Renal cortex interstitium (tissue), 15 donors: ENCODE measurements around the gene PDSS2. TPM values are rescaled to one million over a fixed set of nuclear protein-coding genes. Genes with fewer than 3 reads are reported as not detected.

Source experiments
- DNase-seq, 11 donors: peaks; one replicate each; pipeline ENCODE4 v3.0.0-alpha.2; 2013; ENCODE audit warnings: low read depth in 9 of 11, low spot score in 4 of 11; ENCODE audit errors: extremely low read depth in 1 of 11
- long read RNA-seq, 16 experiments: transcript quantifications; one replicate each; lab custom pipeline, GENCODE V29; 2026
- polyA plus RNA-seq, 3 donors: library from polyadenylated mRNA; unstranded; fragments of 120-200 nt; gene quantifications; one replicate each; pipeline ENCODE4 v1.2.1, GENCODE V29; 2013; ENCODE audit not compliant: insufficient read length in 3 of 3

The PDSS2 gene, protein sequence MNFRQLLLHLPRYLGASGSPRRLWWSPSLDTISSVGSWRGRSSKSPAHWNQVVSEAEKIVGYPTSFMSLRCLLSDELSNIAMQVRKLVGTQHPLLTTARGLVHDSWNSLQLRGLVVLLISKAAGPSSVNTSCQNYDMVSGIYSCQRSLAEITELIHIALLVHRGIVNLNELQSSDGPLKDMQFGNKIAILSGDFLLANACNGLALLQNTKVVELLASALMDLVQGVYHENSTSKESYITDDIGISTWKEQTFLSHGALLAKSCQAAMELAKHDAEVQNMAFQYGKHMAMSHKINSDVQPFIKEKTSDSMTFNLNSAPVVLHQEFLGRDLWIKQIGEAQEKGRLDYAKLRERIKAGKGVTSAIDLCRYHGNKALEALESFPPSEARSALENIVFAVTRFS
- polyA plus RNA-seq = 10 to 100 TPM; 16.7 to 20.1 (median 18.1) TPM
- long read RNA-seq, donor 1, partial matches to known transcripts = 0 of 2 reads
- long read RNA-seq, donor 1, other reads (novel, unspliced or antisense) = 0 of 2 reads
- long read RNA-seq, donor 2, partial matches to known transcripts = 0 of 2 reads
- long read RNA-seq, donor 2, other reads (novel, unspliced or antisense) = 0 of 2 reads
- long read RNA-seq, donor 3, partial matches to known transcripts = 0 of 6 reads
- long read RNA-seq, donor 3, other reads (novel, unspliced or antisense) = 0 of 6 reads
- long read RNA-seq, donor 4, partial matches to known transcripts = 0 of 4 reads
- long read RNA-seq, donor 4, other reads (novel, unspliced or antisense) = 0 of 4 reads
- long read RNA-seq, donor 5 = 0 reads
- long read RNA-seq, donor 6, partial matches to known transcripts = 0 of 6 reads
- long read RNA-seq, donor 6, other reads (novel, unspliced or antisense) = 0 of 6 reads
- long read RNA-seq, donor 7, partial matches to known transcripts = 0 of 2 reads
- long read RNA-seq, donor 7, other reads (novel, unspliced or antisense) = 0 of 2 reads
- long read RNA-seq, donor 8 = 0 reads
- long read RNA-seq, donor 9, partial matches to known transcripts = 0 of 2 reads
- long read RNA-seq, donor 9, other reads (novel, unspliced or antisense) = 0 of 2 reads
- long read RNA-seq, donor 10, partial matches to known transcripts = 0 of 5 reads
- long read RNA-seq, donor 10, other reads (novel, unspliced or antisense) = 0 of 5 reads
- long read RNA-seq, donor 11, partial matches to known transcripts = 0 of 3 reads
- long read RNA-seq, donor 11, other reads (novel, unspliced or antisense) = 0 of 3 reads
- long read RNA-seq, donor 12, partial matches to known transcripts = 0 of 3 reads
- long read RNA-seq, donor 12, other reads (novel, unspliced or antisense) = 0 of 3 reads
- long read RNA-seq, donor 13 = 0 reads
- long read RNA-seq, donor 14 = 0 reads
- long read RNA-seq, donor 15, partial matches to known transcripts = 0 of 2 reads
- long read RNA-seq, donor 15, other reads (novel, unspliced or antisense) = 0 of 2 reads
- long read RNA-seq, donor 16, partial matches to known transcripts = 0 of 5 reads
- long read RNA-seq, donor 16, other reads (novel, unspliced or antisense) = 0 of 5 reads

DNA sequence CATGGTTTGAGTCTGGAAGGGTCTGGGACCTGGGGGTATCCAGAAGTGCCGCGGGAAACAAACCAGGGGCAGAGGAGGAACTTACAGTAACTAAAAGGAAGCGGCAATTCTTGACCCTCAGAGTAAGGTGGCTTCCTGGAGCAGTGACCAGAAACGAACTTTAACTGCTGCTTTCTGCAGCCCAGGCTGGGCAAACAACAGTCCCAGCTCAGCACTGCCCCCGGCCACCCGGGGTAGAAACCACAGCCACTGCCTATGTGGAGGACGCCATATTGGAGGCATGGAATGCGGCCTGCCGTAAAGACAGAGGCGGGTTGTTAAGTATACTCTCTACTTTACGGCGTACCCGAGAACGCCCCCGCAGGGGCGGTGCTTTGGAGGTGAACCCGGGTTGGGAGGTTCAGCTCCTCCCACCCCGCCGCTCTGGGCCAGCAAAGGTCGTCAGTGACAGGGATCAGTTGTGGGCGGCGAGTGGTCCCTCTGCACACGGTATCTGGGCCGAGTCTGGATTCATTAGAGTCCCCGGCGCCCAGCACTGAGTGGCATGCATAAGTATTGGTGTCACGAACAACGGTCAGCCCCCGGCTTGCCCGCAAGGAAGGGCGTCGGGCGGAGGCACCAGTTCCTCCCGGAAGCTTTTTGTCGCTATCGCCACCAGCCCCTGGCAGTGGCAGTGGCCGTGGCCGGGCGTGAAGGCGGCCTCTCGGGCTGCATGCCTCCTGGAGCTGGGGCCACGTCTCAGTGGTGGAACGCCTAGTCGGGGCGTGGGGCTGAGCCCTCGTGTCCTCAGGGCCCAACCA lies at the start of gene PDSS2:
Gene PDSS2 (minus strand): TSS at position 282 of the 800 bp plus-strand sequence. CDS start 279 bp downstream, at position 3.
- peak; percentile 90 to 99 (median 95) for DNase-seq

DNA sequence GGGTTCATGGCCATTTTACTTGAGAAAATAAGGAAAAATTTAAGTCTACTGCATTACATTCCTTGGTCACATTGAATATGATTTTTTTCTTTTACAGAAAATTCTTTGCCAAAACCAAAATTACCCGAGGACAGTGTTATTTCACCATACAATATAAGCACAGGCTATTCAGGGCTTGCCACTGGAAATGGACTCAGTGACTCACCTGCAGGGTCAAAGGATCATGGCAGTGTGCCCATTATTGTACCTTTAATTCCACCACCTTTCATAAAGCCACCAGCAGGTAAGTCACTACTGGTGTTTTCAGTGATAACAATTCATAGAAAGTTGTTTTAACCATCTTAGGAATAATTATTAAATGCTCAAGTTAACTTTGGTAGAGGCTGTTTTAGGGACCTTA lies 46.8 kb upstream of the PDSS2 start:
- DNase-seq = no peak

DNA sequence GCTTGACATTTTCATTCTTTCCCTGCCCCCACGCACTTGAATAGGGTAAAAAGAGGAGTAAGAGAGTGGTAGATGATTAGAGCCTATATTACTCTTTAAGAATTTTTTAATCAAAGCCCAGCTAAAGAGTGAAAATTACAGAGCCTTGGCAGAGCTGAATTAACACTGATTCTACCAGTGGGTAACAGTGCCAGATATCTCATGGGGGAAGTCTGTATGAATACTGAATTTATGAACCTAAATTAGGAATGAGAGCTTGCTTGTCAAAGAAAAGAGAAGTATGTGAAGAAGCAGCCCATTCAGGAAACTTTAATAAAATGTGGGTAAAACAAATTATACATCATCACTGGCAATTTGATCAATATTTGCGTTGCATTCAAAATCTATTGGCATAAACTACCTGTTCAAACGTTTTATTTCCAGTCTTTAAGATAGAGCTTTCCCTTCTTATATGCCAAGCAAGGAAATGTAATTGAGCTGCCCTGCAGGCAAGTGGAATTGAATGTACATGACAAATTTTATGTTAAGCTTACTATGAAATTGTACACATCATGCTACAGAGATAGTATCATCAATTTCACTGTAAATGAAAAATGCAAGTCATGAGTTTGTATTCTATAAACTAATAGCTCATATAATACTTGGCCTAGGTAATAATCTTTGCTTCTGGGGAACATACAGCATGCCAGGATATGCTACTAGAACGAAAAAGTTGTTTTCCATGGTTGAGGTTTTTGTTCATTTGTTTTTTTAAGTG lies 45.1 kb upstream of the PDSS2 start:
- no peak for DNase-seq

DNA sequence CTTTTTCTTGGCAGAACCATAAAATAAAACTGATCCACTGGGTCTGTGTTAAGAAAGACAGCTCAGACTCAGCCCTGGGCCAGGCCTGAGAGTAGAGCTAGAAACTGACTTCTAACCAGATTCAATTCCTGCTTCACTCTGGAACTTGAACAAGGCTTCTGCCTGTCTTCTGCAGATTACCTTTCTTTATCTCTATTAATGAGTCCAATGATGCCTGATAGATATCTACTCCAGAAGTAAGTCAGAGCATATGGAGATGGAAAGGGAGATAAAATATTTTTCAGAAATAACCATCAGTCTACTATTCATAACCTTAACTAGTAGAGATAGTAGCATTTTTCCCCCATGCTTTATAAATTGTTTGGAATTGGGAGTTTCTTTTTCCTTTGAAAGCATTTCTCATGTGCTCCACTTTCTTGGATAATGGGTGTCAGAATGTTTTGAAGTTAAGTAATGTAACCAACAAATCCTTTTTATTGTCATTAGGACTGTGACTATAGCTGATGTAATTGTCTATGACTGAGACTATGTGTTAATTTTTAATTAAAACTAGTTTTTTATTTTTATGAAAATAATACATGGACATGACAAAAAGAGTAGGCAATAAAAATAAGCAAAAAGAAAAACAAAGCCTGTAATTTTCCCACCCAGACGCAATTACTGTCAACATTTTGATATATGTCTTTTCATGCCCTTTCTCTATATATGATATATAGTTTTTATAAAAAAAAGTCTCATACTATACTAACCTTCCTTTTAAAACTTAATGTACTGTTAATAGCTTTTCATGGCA lies 37.7 kb upstream of the PDSS2 start:
- no peak for DNase-seq

DNA sequence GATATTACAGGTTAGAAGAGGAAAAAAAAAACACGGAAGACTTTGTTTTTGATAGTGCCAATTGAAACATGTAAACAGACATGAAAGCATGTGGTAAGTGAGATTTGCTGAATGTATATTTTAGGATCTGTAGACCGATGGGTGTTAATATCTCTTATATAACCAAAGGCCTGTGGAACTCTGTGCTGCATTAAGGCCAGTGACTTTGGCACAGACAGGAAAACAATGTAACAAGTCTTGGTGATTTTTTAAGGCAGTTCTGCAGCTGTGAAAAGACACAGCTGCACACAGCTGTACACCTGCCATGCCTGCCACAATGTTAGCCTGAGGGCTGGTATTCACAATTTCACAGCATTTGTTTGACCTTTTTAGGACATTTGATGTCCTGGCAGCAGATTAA lies 36.6 kb upstream of the PDSS2 start:
- no peak for DNase-seq

DNA sequence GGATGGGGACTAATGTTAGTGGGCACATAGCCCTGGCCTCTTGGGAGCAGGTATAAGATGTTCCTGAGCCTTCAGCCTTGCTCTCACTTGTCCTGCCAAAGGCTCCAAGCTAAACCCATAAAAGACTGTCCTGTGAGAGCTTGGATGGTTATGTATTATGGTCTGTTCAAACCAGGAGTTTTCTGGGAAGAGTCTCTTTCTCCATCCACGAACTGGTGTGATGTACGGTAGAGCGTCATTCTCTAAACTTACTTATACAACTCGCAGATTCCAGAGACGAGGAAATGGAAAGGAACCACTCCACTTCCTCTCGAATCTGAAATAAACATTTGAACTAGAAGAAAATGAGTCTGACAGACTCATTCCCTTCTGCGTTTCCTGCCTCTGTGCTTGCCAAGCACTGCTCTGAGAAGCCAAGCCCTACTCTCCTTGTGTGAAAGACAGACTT lies 35.9 kb upstream of the PDSS2 start:
- DNase-seq = peak in 1 of 11 donors; percentile 22

DNA sequence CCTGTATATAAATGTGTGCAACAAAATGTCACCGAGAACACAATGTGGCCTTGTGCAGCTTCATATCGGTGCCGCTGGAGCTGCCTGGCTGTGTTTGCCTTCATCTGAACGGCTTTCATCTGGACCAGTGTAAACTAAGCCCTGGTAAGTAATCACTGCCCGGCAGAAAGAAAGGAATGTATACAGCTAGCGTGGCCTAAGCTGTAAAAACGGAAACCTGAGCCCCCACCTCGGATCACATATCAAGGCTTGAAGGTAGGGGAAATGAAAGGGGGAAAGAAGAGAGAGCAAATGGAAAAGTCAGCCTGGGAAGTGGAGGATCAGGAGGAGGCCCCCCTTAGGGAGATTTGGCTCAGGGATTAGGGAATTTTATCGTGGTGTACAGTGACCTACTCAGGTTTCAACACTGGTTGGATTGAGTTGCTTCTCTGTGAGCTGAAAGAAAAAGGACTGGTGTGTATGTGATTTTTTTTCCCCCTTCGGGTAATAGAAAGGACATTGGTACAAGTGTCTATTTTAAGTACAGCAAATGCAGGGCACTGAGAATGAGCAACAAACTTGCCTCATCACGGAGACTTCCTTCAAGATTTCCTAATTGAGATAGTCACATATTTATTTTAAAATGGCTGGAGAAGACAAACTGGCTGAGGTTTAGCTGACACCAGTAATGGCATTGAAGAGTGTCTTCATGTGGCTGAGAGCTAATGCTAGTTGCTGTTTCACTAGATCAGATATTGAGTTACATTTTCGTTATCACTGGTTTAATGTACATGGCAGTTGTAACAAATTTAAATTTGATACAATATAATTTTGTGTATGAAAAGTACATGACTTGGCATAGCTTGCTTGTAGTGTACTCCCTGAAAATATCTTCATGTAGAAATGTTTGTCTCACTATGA lies 34.0 kb upstream of the PDSS2 start:
- peak in 5 of 11 donors; percentile 56 to 80 (median 77) for DNase-seq

DNA sequence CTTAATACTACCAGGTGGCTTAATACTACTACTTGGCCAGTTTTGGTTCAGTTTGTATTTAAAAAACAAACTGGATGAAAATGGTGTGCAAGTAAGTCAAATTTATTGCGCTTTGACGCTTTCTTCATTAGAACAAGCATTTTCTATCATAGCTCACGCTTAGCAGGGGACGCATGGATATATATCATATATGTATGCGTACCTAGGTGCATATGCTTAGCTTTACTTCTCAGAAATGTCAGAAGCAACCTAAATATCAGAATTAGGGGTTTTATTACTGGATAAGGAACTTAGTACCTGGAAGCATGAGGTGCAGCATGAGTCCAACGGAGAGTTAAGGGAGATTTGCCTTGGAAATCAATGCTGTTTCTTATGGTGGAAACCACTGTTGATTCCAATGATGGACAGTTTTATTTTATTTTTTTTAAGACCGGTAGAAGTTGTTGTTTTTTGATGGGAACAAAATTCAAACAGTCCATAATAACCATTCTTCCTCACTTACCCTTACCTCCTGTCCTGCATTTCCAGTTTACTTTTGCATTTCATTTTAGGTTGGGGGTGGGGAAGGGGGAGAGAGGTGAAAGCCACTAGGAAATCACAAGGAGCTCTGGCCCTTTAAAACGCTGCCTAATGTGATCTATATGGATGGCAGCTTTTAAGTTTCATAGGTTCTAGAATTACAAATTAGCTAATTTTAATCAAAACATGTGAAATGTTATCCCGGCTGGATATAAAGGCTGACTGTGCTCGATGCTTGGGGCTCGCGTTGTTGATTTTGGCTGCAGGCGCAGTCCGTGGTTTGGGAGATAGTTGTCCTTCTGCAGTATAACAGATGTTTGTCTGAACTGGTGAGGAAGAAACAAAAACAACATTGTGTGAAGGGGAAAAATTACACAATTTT lies 32.6 kb upstream of the PDSS2 start:
- peak in 1 of 11 donors; percentile 36 for DNase-seq

DNA sequence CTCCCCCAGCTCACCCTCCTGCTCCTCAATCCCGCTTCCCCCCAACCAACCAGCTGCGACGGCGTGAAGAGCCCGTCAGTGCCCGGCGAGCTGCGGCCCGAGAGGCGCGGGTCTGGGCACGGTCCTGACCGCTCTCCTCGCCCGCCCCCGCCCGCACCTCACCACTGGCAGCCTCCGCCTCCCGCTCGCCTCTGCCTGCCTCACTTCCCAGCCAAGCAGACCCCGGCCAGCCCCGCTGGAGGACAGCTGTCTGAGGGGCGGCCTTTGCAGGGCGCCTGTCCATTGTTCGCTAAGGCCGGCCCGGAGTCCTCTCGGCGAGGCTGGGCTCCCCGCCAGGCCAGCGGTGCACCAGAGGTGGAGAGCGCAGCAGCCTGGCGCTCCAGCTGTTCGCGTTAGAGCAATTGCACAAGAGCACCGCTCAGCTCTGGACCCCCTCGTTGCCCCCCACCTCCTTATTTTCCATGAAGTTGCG lies 31.8 kb upstream of the PDSS2 start:
- DNase-seq = peak in 1 of 11 donors; percentile 49

DNA sequence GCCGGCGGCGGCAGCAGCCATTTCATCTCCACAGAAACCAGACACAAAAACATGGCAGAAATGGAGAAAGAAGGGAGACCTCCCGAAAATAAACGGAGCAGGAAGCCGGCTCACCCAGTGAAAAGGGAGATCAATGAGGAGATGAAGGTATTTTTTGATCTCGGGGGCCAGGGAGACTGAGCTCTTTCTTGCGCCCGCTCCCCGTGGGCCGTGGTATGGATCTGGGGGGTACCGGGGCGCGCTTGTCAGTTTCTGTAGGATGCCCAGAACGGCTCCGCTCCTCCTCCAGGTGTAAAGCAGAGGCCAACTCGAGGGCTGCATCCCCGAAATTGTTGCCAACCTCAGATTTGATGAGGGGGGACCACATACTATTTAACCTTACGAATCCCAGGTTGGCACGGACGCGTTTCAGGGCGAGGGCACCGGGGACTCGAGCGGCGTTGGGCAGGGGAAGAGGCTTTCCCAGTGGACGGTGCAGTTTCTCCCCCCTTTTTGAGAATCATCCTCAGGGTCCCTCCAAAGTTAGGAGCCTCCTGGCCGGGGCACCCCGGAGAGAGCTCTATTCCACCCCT lies 31.3 kb upstream of the PDSS2 start:
- no peak for DNase-seq

DNA sequence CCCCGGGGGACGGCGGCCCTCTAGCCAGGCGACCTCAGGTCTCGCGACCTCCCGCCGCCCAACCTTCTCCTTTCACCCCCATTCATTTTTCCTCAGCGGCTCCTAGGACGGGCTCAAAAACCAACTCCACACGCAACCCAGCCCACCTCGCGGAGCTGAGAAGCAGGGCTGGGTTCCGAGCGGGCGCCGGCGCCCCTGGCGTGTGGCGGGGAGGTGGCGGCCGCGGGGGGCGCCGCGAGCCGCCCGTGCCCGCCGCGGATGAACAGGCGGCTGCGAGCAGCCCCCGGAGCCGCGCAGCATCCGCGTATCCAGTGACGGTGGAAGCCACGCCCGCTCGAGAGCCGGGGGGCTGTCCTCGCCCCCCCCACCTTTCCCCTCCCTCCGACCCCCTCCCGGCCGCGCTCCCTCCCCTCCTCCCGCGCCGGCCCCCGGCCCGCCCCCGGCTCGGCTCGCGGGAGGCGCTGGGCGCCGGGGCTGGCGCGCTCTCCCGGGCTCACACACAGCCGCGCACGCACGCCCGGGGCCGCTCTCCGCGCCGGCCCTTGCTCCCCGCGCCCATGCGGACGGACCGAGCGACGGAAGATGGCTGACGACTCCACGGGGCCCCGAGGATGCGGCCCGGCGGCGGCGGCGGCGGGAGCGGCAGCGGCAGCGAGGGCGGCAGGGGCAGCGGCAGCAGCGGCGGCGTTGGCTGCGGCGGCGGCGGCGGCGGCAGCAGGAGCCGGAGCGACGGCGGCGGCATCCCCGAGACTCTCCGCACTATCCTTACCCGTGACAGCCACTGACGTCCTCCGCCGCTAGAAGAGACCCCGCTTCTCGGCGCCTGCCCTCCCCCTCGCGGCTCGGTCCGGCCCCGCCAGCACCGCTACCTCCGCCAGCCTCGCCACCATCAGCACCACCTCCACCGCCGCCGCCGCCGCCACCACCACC lies 30.5 kb upstream of the PDSS2 start, which contains the start of gene SOBP:
Gene SOBP (plus strand): TSS at position 482 of the 930 bp plus-strand sequence. CDS start 500 bp downstream, outside the sequence.
- DNase-seq = peak in 9 of 11 donors; percentile 72 to 83 (median 78)

DNA sequence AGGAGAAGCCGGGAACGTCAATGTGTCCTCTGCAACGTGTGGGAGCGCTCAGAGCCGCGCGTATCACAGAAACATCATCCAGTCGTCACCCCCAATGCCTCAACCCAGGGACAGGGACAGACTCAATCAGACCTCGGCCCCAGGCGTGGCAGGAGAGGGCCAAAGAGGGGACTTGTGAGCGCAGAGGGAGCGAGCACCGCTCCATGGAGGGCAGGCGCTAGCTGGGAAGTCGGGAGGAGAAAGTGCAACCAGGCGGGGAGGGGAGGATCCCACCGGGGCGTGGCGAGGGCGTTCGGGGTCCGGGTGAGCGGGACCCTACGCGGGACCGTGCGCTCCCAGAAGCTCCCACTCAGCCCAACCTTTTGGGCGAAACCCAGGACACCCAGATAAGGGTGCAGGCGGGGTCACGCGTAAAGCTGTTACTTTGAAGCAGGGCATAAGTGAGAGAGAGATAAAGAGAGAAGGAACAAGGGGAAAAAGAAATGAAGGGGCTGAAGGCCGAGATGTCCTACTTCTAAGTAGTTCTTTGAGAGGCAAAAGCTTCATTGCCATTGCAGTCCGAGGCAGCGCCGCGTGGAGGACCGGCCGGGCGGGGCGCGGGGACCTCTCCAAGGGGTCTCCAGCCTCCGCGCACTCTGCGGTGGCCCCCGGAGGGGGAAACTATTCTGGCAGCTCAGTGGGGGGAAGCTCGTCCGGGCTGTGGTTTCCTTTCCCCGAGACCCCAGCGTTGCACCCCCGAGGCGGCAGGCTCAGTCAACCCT lies 29.7 kb upstream of the PDSS2 start:
- peak in 4 of 11 donors; percentile 51 to 60 (median 55) for DNase-seq
